Testis (tissue), 2 donors: ENCODE data around the gene TNXB.
"Not testable (repeated sequence)": the region's sequence is repeated elsewhere in the genome, so short reads cannot be mapped to it uniquely, and the experiment has no call there.

Experiments used
- CTCF ChIP-seq, 3 experiments: fragments of 450-650 bp in 2 of 3; fragments of 200-600 bp in 1 of 3; sonication (generic) in 1 of 3; IDR thresholded peaks; one replicate each; pipeline ENCODE4 v1.5.1; 2016 to 2019; ENCODE audit warnings: antibody characterized with exemption in 3 of 3, mild to moderate bottlenecking in 2 of 3, moderate library complexity in 1 of 3
- POLR2A ChIP-seq: fragments of 450-650 bp; IDR thresholded peaks from one replicate; pipeline ENCODE4 v1.6.1; 2017; ENCODE audit warnings: antibody characterized with exemption, mild to moderate bottlenecking, moderate library complexity

- TF ChIP-seq CTCF (IDR thresholded peaks at IDR 0.05); POLR2A: not testable (repeated sequence)
Measured at GRCh38 chr6:32041385-32041784, 67.8 kb downstream of the TNXB start.
